ENCODE data around the gene GLIPR1L2. TPM values are rescaled to one million over a fixed set of nuclear protein-coding genes. Genes with fewer than 3 reads are reported as not detected.

GLIPR1L2 gene
- total and polyA plus RNA-seq, 3 donors from 2014 or later: 6.3 to 35.9 (median 17.9) TPM

DNA sequence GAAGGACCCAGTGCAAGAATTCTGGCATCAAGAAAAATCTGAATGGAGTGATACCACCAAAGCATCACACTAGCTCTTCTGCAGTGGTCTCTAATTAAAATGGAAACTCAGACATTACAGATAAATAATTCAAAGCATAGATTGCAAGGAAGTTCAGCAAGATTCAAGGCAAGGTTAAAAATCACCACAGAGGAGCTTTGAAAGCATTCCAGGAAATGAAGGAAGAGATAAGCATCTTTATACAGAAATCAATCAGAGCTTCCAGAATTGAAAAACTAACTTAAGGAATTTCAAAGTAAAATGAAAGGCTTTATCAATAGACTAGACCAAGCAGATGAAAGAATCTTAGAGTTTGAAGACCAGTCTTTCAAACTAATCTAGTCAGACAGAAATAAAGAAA lies 69.3 kb downstream of the GLIPR1L2 start:
- Histone ChIP-seq H3K4me1 (no peaks in the 10 kb centered on the region), H3K9me3 (no peaks in the 10 kb centered on the region), H3K27me3 (no peaks in the 10 kb centered on the region), H3K27ac (no peak overlapping the region), H3K36me3 (ENCODE audit: low read depth, missing control alignments) (no peaks in the 10 kb centered on the region), H3K4me3 (no peak overlapping the region)
- intact Hi-C loops (cut with DNase I; ENCODE audit: low total_unique reads): no loop called here
- DNase-seq: no peak
- TF ChIP-seq POLR2A (IDR thresholded peaks at IDR 0.05): no peak
- TF ChIP-seq, protein P1, sequence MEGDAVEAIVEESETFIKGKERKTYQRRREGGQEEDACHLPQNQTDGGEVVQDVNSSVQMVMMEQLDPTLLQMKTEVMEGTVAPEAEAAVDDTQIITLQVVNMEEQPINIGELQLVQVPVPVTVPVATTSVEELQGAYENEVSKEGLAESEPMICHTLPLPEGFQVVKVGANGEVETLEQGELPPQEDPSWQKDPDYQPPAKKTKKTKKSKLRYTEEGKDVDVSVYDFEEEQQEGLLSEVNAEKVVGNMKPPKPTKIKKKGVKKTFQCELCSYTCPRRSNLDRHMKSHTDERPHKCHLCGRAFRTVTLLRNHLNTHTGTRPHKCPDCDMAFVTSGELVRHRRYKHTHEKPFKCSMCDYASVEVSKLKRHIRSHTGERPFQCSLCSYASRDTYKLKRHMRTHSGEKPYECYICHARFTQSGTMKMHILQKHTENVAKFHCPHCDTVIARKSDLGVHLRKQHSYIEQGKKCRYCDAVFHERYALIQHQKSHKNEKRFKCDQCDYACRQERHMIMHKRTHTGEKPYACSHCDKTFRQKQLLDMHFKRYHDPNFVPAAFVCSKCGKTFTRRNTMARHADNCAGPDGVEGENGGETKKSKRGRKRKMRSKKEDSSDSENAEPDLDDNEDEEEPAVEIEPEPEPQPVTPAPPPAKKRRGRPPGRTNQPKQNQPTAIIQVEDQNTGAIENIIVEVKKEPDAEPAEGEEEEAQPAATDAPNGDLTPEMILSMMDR (IDR thresholded peaks at IDR 0.05): no peak

DNA sequence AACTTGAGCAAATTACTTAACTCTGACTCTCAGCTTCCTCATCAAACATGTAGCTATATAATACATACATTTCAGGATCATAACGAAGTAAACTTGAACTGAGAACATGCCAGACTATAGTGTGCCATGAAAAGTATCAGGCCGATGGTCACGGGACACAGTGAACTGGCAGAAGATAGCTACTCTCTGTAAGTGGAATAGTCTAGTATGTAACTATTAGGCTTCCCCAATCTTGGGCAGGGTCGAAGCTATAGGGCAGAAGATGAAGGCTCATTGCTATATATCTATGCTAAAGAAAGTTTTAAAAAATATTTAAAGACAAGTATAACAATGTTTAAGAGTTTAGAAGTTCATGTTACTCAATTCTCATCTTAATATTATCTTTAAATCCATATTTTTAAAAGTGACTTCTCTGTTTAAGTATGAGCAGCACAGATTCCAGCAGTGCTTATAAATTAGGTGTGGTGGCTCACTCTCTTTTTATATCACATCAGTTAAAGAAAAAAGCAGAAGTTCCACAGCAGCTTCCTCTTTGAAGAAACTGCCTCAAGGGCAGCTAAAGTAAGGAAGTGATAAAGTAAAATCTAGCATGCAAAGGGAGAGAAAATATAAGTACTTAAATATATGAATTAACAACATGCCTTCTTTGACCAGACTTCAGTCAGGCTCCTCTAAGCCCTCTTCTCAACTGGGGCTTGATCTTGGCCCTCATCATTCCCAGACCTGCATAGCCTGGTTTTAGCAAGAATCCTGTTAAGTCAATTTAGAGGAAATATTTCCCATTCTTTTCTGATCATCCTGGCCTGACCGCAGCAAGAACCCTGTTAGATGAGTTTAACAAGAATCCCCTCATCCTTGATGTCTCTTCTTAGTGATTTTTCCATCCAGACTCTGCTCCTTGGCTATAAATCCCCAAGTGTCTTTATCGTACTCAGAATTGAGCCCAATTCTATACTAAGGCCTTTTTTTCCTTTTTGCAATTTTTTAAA lies 81.3 kb downstream of the GLIPR1L2 start:
- no peak for TF ChIP-seq POLR2A (IDR thresholded peaks at IDR 0.05)
- TF ChIP-seq, protein P1 (IDR thresholded peaks at IDR 0.05): no peak
- Histone ChIP-seq H3K27me3 (no peaks in the 10 kb centered on the region), H3K4me3 (no peak overlapping the region), H3K36me3 (ENCODE audit: low read depth, missing control alignments) (no peaks in the 10 kb centered on the region), H3K27ac (no peak overlapping the region), H3K4me1 (no peaks in the 10 kb centered on the region), H3K9me3 (no peaks in the 10 kb centered on the region)
- intact Hi-C loops (cut with DNase I; ENCODE audit: low total_unique reads): no loop called here
- 84 to 87% methylated on average over 6 of the region's 6 CpGs for WGBS, 2 donors
- no peak for DNase-seq

DNA sequence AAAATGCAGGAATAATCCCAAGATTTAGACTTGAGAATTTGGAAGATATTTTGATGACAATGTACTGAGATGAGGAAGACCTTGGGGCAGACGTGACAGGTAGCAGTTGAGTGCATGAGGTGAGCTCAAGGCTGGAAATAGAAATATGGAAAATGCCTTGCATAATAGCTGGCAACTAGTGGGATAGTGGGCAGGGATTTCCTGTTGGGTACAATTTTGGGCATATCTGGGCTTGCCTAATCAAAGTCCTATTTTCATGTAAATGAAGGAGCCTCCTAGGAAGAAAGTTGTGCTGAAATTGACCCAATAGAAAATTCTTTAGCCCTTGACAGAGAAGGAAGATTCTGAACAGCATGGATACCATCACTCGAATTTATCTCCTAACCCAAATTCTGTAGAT lies 83.2 kb downstream of the GLIPR1L2 start:
- no peak overlapping the region for H3K27ac ChIP-seq
- H3K4me1 ChIP-seq: no peaks in the 10 kb centered on the region
- no peaks in the 10 kb centered on the region for H3K36me3 ChIP-seq (ENCODE audit: low read depth, missing control alignments)
- no peak for DNase-seq
- intact Hi-C loops (cut with DNase I; ENCODE audit: low total_unique reads): no loop called here
- WGBS, 2 donors: 74 to 91% methylated on average over 2 of the region's 2 CpGs
- no peak for TF ChIP-seq POLR2A (IDR thresholded peaks at IDR 0.05)
- TF ChIP-seq, protein P1 (IDR thresholded peaks at IDR 0.05): no peak
- no peaks in the 10 kb centered on the region for H3K27me3 ChIP-seq
- H3K4me3 ChIP-seq: no peak overlapping the region
- H3K9me3 ChIP-seq: no peaks in the 10 kb centered on the region

DNA sequence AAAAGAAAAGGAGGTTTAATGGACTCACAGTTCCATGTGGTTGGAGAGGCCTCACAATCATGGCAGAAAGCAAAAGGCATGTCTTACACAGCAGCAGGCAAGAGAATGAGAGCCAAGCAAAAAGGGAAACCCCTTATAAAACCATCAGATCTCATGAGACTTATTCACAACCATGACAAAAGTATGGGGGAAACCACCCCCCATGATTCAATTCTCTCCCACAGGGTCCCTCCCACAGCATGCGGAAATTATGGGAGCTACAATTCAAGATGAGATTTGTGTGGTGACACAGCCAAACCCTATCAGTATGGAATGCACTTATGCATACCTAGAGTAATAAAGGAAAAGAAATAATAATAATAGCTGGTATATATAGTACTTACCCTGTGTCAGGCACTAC lies 85.2 kb downstream of the GLIPR1L2 start:
- no peak for DNase-seq
- Histone ChIP-seq H3K4me1 (no peaks in the 10 kb centered on the region), H3K9me3 (no peaks in the 10 kb centered on the region), H3K27me3 (no peaks in the 10 kb centered on the region), H3K4me3 (no peak overlapping the region), H3K27ac (no peak overlapping the region), H3K36me3 (ENCODE audit: low read depth, missing control alignments) (no peaks in the 10 kb centered on the region)
- 88 to 97% methylated on average over 1 of the region's 1 CpG for WGBS, 2 donors
- intact Hi-C loops (cut with DNase I; ENCODE audit: low total_unique reads): no loop called here
- TF ChIP-seq, protein P1 (IDR thresholded peaks at IDR 0.05): no peak
- TF ChIP-seq POLR2A (IDR thresholded peaks at IDR 0.05): no peak
